Activated naive CD4-positive, alpha-beta T cell treated with anti-CD3 and anti-CD28 coated beads, Interleukin-2, amount 50 U/mL, for 24 hours (primary cell): ENCODE data around the gene LGALS8.
"Not testable (repeated sequence)": the region's sequence is repeated elsewhere in the genome, so short reads cannot be mapped to it uniquely, and the experiment has no call there.

Experiments
- H3K27ac Mint-ChIP-seq: one replicate; pipeline ENCODE4 v1.8.0; 2021; ENCODE audit warnings: mild to moderate bottlenecking, mixed read lengths
- H3K27me3 Mint-ChIP-seq: one replicate; pipeline ENCODE4 v1.8.0; 2021; ENCODE audit warnings: mixed read lengths
- H3K36me3 Mint-ChIP-seq: one replicate; pipeline ENCODE4 v1.8.0; 2021; ENCODE audit warnings: mixed read lengths
- H3K4me1 Mint-ChIP-seq: one replicate; pipeline ENCODE4 v1.8.0; 2021; ENCODE audit warnings: mixed read lengths
- H3K4me3 Mint-ChIP-seq: one replicate; pipeline ENCODE4 v1.8.0; 2021; ENCODE audit warnings: mild to moderate bottlenecking, mixed read lengths
- H3K9me3 Mint-ChIP-seq: one replicate; pipeline ENCODE4 v1.8.0; 2021; ENCODE audit warnings: mixed read lengths

LGALS8 gene

GRCh38 chr1:236548452-236548851 is 24.7 kb downstream of the LGALS8 start:
- Mint-ChIP-seq H3K27me3 (no peaks in the 10 kb centered on the region), H3K36me3 (peaks cover 41% of the 10 kb centered on the region), H3K27ac (no peak overlapping the region), H3K9me3 (no peaks in the 10 kb centered on the region), H3K4me3 (no peak overlapping the region), H3K4me1 (peaks cover 17% of the 10 kb centered on the region)

GRCh38 chr1:236550961-236551851 is 27.4 kb downstream of the LGALS8 start:
- peaks cover 34% of the 10 kb centered on the region for H3K36me3 Mint-ChIP-seq
- peaks cover 8% of the 10 kb centered on the region for H3K4me1 Mint-ChIP-seq
- H3K4me3 Mint-ChIP-seq: no peak overlapping the region
- no peaks in the 10 kb centered on the region for H3K9me3 Mint-ChIP-seq
- no peaks in the 10 kb centered on the region for H3K27me3 Mint-ChIP-seq
- peak overlapping the region; percentile 8 for H3K27ac Mint-ChIP-seq

GRCh38 chr1:236552096-236552495 is 28.3 kb downstream of the LGALS8 start:
- Mint-ChIP-seq H3K36me3 (peaks cover 28% of the 10 kb centered on the region), H3K27me3 (no peaks in the 10 kb centered on the region), H3K27ac (no peak overlapping the region), H3K4me3 (no peak overlapping the region), H3K9me3 (no peaks in the 10 kb centered on the region), H3K4me1 (no peaks in the 10 kb centered on the region)

- no peaks in the 10 kb centered on the region for H3K9me3 Mint-ChIP-seq
- H3K27ac Mint-ChIP-seq: peak overlapping the region; percentile 69
- no peak overlapping the region for H3K4me3 Mint-ChIP-seq
- H3K36me3 Mint-ChIP-seq: peaks cover 29% of the 10 kb centered on the region
- H3K27me3 Mint-ChIP-seq: no peaks in the 10 kb centered on the region
- H3K4me1 Mint-ChIP-seq: no peaks in the 10 kb centered on the region
Measured at GRCh38 chr1:236552901-236553300, 29.1 kb downstream of the LGALS8 start.

GRCh38 chr1:236553370-236553769 is 29.6 kb downstream of the LGALS8 start:
- no peak overlapping the region for H3K27ac Mint-ChIP-seq

GRCh38 chr1:236556606-236557005 is 32.8 kb downstream of the LGALS8 start:
- Mint-ChIP-seq H3K27me3 (no peaks in the 10 kb centered on the region), H3K27ac (peak overlapping the region; percentile 9), H3K4me1 (no peaks in the 10 kb centered on the region), H3K4me3 (no peak overlapping the region), H3K9me3 (no peaks in the 10 kb centered on the region), H3K36me3 (peaks cover 18% of the 10 kb centered on the region)

More at GRCh38 chr1:236553370-236553769, 29.6 kb downstream of the LGALS8 start:
- Mint-ChIP-seq H3K36me3 (peaks cover 29% of the 10 kb centered on the region), H3K27me3 (no peaks in the 10 kb centered on the region), H3K4me1 (no peaks in the 10 kb centered on the region), H3K4me3 (no peak overlapping the region), H3K9me3 (no peaks in the 10 kb centered on the region)

- H3K4me3 Mint-ChIP-seq: no peak overlapping the region
- no peaks in the 10 kb centered on the region for H3K9me3 Mint-ChIP-seq
- H3K36me3 Mint-ChIP-seq: peaks cover 18% of the 10 kb centered on the region
- H3K27ac Mint-ChIP-seq: peak overlapping the region; percentile 23
- H3K4me1 Mint-ChIP-seq: no peaks in the 10 kb centered on the region
- H3K27me3 Mint-ChIP-seq: no peaks in the 10 kb centered on the region
Measured at GRCh38 chr1:236558081-236558480, 34.3 kb downstream of the LGALS8 start.

- Mint-ChIP-seq H3K36me3 (peaks cover 18% of the 10 kb centered on the region), H3K27ac (no peak overlapping the region), H3K9me3 (no peaks in the 10 kb centered on the region), H3K4me1 (no peaks in the 10 kb centered on the region), H3K27me3 (no peaks in the 10 kb centered on the region), H3K4me3 (no peak overlapping the region)
Measured at GRCh38 chr1:236558846-236559245, 35.1 kb downstream of the LGALS8 start.

GRCh38 chr1:236560213-236560771 is 36.5 kb downstream of the LGALS8 start:
- Mint-ChIP-seq H3K4me3 (no peak overlapping the region), H3K9me3 (no peaks in the 10 kb centered on the region), H3K27me3 (no peaks in the 10 kb centered on the region), H3K4me1 (no peaks in the 10 kb centered on the region), H3K27ac (no peak overlapping the region), H3K36me3 (peaks cover 22% of the 10 kb centered on the region)

GRCh38 chr1:236561976-236562375 is 38.2 kb downstream of the LGALS8 start:
- Mint-ChIP-seq H3K27me3 (no peaks in the 10 kb centered on the region), H3K4me1 (no peaks in the 10 kb centered on the region), H3K4me3 (no peak overlapping the region), H3K27ac (no peak overlapping the region), H3K36me3 (peaks cover 19% of the 10 kb centered on the region), H3K9me3 (no peaks in the 10 kb centered on the region)

- Mint-ChIP-seq H3K27me3 (no peaks in the 10 kb centered on the region), H3K27ac (no peak overlapping the region), H3K36me3 (peaks cover 26% of the 10 kb centered on the region), H3K4me1 (no peaks in the 10 kb centered on the region), H3K9me3 (no peaks in the 10 kb centered on the region), H3K4me3 (no peak overlapping the region)
Measured at GRCh38 chr1:236565530-236565929, 41.7 kb downstream of the LGALS8 start.

- H3K4me1 Mint-ChIP-seq: no peaks in the 10 kb centered on the region
- peaks cover 22% of the 10 kb centered on the region for H3K36me3 Mint-ChIP-seq
- H3K4me3 Mint-ChIP-seq: no peak overlapping the region
- no peaks in the 10 kb centered on the region for H3K27me3 Mint-ChIP-seq
- H3K27ac Mint-ChIP-seq: no peak overlapping the region
- H3K9me3 Mint-ChIP-seq: no peaks in the 10 kb centered on the region
Measured at GRCh38 chr1:236568285-236568894, 44.6 kb downstream of the LGALS8 start.

GRCh38 chr1:236575523-236575922 is 51.7 kb downstream of the LGALS8 start:
- H3K36me3 Mint-ChIP-seq: peaks cover 8% of the 10 kb centered on the region
- H3K4me1 Mint-ChIP-seq: peaks cover 3% of the 10 kb centered on the region
- no peak overlapping the region for H3K27ac Mint-ChIP-seq
- no peaks in the 10 kb centered on the region for H3K27me3 Mint-ChIP-seq
- no peak overlapping the region for H3K4me3 Mint-ChIP-seq
- H3K9me3 Mint-ChIP-seq: no peaks in the 10 kb centered on the region

- Mint-ChIP-seq H3K27ac (no peak overlapping the region), H3K36me3 (peaks cover 8% of the 10 kb centered on the region), H3K4me1 (peaks cover 3% of the 10 kb centered on the region), H3K4me3 (no peak overlapping the region), H3K27me3 (no peaks in the 10 kb centered on the region), H3K9me3 (no peaks in the 10 kb centered on the region)
Measured at GRCh38 chr1:236576004-236576403, 52.2 kb downstream of the LGALS8 start.

GRCh38 chr1:236577041-236577440 is 53.3 kb downstream of the LGALS8 start:
- not testable (repeated sequence) for H3K27me3 Mint-ChIP-seq, H3K9me3 Mint-ChIP-seq

GRCh38 chr1:236578661-236579060 is 54.9 kb downstream of the LGALS8 start:
- Mint-ChIP-seq H3K36me3 (peaks cover 13% of the 10 kb centered on the region), H3K27me3 (no peaks in the 10 kb centered on the region), H3K9me3 (no peaks in the 10 kb centered on the region), H3K4me1 (peaks cover 3% of the 10 kb centered on the region), H3K4me3 (no peak overlapping the region), H3K27ac (no peak overlapping the region)

More at GRCh38 chr1:236577041-236577440, 53.3 kb downstream of the LGALS8 start:
- not testable (repeated sequence) for H3K4me1 Mint-ChIP-seq, H3K4me3 Mint-ChIP-seq, H3K27ac Mint-ChIP-seq
- peaks cover 13% of the 10 kb centered on the region for H3K36me3 Mint-ChIP-seq
